ENCODE results near the gene ADH4. TPM values are rescaled to one million over a fixed set of nuclear protein-coding genes. Genes with fewer than 3 reads are reported as not detected.
"Not testable (repeated sequence)": the region's sequence is repeated elsewhere in the genome, so short reads cannot be mapped to it uniquely, and the experiment has no call there.

ADH4 gene
- total RNA-seq (2022): not detected in 2 replicates
- not detected for Bru-seq, nascent RNA
- BruChase-seq, experiment 1, labeled RNA remaining after a 6-hour chase: not detected
- not detected for BruChase-seq, experiment 2, labeled RNA remaining after a 2-hour chase
- long read RNA-seq: 0 reads

DNA sequence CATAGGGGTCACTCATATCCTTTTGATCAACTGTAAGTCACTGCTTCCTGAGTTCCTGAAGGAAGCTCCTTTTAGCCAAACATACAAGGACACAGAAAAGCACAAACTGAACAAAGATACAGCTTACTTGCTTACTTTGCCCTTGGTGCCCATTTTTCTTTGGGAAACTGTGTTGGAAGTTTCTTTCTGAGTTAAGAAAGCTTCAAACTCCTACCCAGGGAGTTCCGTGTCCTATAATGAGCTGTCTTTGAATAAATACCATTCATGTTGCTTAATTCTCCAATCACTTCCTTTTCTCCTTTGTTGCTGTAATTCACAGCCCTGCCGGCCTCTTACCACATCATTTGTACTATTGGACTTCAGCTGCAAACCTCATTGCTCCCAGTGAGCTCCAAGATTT lies at the start of gene ADH4:
ADH4 (minus strand) TSS at position 228 of the 400 bp plus-strand sequence; CDS start at position 153, 75 bp downstream.
- no peak within 1 kb of the TSS for H3K27ac Mint-ChIP-seq (ENCODE audit: low read depth, unreplicated experiment)
- no peaks in the 10 kb centered on the region for H3K27me3 Mint-ChIP-seq (ENCODE audit: insufficient read depth, unreplicated experiment)
- no peaks in the 10 kb centered on the region for H3K36me3 Mint-ChIP-seq (ENCODE audit: insufficient read depth, unreplicated experiment)
- ChIA-PET POLR2A (interaction anchor here (1.2 kb wide), 1 partner anchor 13 kb away, joined by 6 read pairs; no protein-coding TSS in a partner anchor), CTCF (interaction anchor here (0.6 to 1.3 kb wide), 4 partner anchors 20 to 319 kb away, joined by 3 to 5 read pairs (median 4); no protein-coding TSS in a partner anchor)
- peak; percentile 28 for DNase-seq (ENCODE audit: unreplicated experiment)
- intact Hi-C loops (cut with micrococcal nuclease): no loop called here
- H3K4me1 Mint-ChIP-seq (ENCODE audit: insufficient read depth, unreplicated experiment): peaks cover 9% of the 10 kb centered on the region
- no peaks in the 10 kb centered on the region for H3K9me3 Mint-ChIP-seq (ENCODE audit: unreplicated experiment)
- TF ChIP-seq, protein P1, sequence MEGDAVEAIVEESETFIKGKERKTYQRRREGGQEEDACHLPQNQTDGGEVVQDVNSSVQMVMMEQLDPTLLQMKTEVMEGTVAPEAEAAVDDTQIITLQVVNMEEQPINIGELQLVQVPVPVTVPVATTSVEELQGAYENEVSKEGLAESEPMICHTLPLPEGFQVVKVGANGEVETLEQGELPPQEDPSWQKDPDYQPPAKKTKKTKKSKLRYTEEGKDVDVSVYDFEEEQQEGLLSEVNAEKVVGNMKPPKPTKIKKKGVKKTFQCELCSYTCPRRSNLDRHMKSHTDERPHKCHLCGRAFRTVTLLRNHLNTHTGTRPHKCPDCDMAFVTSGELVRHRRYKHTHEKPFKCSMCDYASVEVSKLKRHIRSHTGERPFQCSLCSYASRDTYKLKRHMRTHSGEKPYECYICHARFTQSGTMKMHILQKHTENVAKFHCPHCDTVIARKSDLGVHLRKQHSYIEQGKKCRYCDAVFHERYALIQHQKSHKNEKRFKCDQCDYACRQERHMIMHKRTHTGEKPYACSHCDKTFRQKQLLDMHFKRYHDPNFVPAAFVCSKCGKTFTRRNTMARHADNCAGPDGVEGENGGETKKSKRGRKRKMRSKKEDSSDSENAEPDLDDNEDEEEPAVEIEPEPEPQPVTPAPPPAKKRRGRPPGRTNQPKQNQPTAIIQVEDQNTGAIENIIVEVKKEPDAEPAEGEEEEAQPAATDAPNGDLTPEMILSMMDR (IDR thresholded peaks at IDR 0.05; ENCODE audit: unreplicated experiment): no peak
- no TSS peak for BruUV-seq (replicated peaks)
- no peak within 1 kb of the TSS for H3K4me3 Mint-ChIP-seq (ENCODE audit: unreplicated experiment)

DNA sequence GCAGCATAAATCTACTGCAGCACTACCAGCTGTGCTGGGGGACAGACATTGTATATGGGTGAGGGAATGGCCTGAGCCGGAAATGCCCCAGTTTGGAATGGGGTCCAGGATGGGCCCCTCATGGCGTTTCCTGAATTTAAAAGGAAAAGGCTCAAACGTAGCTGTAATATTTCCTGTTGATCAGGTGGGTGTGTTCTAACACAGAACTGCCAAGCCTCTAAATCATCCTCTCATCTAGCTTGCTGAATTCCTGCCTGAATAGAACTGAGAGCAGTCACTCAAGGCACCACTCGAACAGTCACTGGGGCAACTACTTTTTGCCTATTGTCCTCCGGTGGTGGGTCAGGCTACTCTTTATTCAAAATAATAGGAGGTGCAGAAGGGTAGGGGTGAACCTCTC lies 46.2 kb upstream of the ADH4 start:
- Mint-ChIP-seq H3K4me1 (ENCODE audit: insufficient read depth, unreplicated experiment) (no peaks in the 10 kb centered on the region), H3K36me3 (ENCODE audit: insufficient read depth, unreplicated experiment) (no peaks in the 10 kb centered on the region), H3K9me3 (ENCODE audit: unreplicated experiment) (peaks cover 15% of the 10 kb centered on the region), H3K27me3 (ENCODE audit: insufficient read depth, unreplicated experiment) (no peaks in the 10 kb centered on the region), H3K4me3 (ENCODE audit: unreplicated experiment) (no peak overlapping the region), H3K27ac (ENCODE audit: low read depth, unreplicated experiment) (no peak overlapping the region)
- no TSS peak for BruUV-seq (replicated peaks)
- TF ChIP-seq, protein P1 (IDR thresholded peaks at IDR 0.05; ENCODE audit: unreplicated experiment): no peak
- POLR2A ChIA-PET: no interaction called here
- CTCF ChIA-PET: interaction anchor here (1.5 to 1.8 kb wide), 2 partner anchors 11 to 274 kb away, joined by 4 to 5 read pairs; no protein-coding TSS in a partner anchor
- no peak for DNase-seq (ENCODE audit: unreplicated experiment)
- intact Hi-C loops (cut with micrococcal nuclease): no loop called here

DNA sequence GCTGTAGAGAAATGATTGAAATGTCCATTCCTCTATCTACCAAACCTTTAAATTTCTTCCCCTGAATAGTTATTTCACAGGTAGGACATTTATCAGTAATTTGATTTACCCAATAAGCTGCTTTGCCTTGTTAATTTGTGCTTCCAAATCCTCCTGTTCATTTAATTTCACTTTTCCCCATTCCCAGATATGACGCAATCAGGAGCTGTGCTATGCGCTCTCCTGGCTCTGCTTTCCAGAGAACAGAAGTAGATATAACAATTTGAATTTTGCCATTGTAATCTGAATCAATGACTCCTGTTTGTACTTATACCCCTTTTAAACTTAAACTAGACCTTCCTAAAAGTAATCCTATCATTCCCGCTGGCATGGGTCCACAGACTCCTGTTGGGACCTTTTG lies 45.8 kb upstream of the ADH4 start:
- intact Hi-C loops (cut with micrococcal nuclease); H3K4me3 Mint-ChIP-seq (ENCODE audit: unreplicated experiment); H3K36me3 Mint-ChIP-seq (ENCODE audit: insufficient read depth, unreplicated experiment); DNase-seq (ENCODE audit: unreplicated experiment); H3K27ac Mint-ChIP-seq (ENCODE audit: low read depth, unreplicated experiment); H3K4me1 Mint-ChIP-seq (ENCODE audit: insufficient read depth, unreplicated experiment); POLR2A ChIA-PET; H3K27me3 Mint-ChIP-seq (ENCODE audit: insufficient read depth, unreplicated experiment); BruUV-seq (replicated peaks): not testable (repeated sequence)
- CTCF ChIA-PET: interaction anchor here (1.5 to 1.8 kb wide), 2 partner anchors 12 to 275 kb away, joined by 4 to 5 read pairs; no protein-coding TSS in a partner anchor
- H3K9me3 Mint-ChIP-seq (ENCODE audit: unreplicated experiment): peaks cover 19% of the 10 kb centered on the region

DNA sequence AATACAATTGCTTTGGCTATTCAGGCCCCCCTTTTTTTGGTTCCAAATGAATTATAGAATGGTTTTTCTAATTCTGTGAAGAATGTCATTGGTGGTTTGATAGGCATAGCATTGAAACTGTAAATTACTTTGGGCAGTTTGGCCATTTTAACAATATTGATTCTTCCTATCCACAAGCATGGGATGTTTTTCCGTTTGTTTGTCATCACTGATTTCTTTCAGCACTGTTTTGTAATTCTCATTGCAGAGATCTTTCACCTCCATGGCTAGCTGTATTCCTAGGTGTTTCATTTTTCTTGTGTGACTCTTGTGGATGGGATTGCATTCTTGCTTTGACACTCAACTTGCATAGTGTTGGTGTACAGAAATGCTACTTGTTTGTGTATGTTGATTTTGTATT lies 41.9 kb upstream of the ADH4 start:
- TF ChIP-seq, protein P1 (IDR thresholded peaks at IDR 0.05; ENCODE audit: unreplicated experiment): no peak
- H3K4me3 Mint-ChIP-seq (ENCODE audit: unreplicated experiment): no peak overlapping the region
- peaks cover under 1% of the 10 kb centered on the region for H3K4me1 Mint-ChIP-seq (ENCODE audit: insufficient read depth, unreplicated experiment)
- peaks cover 20% of the 10 kb centered on the region for H3K9me3 Mint-ChIP-seq (ENCODE audit: unreplicated experiment)
- no peaks in the 10 kb centered on the region for H3K27me3 Mint-ChIP-seq (ENCODE audit: insufficient read depth, unreplicated experiment)
- H3K36me3 Mint-ChIP-seq (ENCODE audit: insufficient read depth, unreplicated experiment): peaks cover 6% of the 10 kb centered on the region
- POLR2A ChIA-PET: no interaction called here
- BruUV-seq (replicated peaks): no TSS peak
- intact Hi-C loops (cut with micrococcal nuclease): no loop called here
- no peak overlapping the region for H3K27ac Mint-ChIP-seq (ENCODE audit: low read depth, unreplicated experiment)
- CTCF ChIA-PET: interaction anchor here (1.8 kb wide), 1 partner anchor 15 kb away, joined by 9 read pairs; no protein-coding TSS in a partner anchor
- DNase-seq (ENCODE audit: unreplicated experiment): no peak

Data from MCF 10A (cell line).